Fibroblast of gingiva (primary cell): ENCODE data around the gene OR6K3.

Experiments
- DNase-seq: peaks from one replicate; pipeline ENCODE4 v3.0.0-alpha.2; 2011; ENCODE audit warnings: low read depth

Gene OR6K3

DNA sequence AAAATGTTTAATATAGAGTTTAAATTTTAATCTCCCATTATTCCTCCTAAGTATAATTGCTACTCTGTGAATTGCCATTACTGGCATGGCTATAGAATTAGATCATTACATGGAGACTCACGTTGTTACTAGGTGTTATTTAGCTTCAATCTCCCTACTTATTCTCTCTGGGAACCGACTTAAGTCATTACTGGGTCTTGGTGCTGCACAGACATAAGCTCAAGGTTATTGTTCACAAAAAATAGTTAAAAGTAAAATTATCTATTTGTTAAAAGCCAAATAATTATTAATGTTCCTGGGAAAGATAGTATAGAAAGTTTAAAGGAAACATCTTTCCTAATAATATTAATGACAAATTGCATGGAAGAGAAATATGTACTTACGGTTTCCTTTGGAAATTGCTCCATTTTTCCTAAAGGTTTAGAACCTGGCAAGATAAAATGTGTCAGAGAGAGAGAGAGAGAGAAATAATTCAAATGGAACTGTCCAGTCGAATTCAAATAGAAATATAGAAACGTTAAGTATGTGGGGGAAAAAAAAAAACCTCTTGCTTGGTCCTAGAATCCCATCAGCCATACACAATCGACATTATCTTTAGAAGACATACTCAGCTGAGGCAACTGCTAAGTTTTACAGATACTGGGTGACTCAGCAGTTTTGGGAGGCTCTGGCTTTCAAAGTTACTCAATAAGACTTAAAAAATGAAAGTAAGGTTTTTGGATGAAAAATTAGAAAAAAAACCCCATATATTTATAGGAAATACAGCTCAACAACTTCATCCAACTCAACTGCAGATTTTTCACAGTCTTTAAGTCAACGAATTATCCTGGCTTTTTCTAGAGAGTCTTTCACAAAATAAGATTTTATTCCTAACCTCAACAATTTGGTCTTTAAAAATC is 34.2 kb downstream of the OR6K3 start, which contains the start of gene SPTA1:
SPTA1 (minus strand) TSS at position 605 of the 899 bp plus-strand sequence; CDS start at position 407, 198 bp downstream.
- no peak for DNase-seq

- no peak for DNase-seq
Observed at GRCh38 chr1:158685085-158685484, 35.4 kb downstream of the OR6K3 start.

GRCh38 chr1:158681606-158682005 is 38.9 kb downstream of the OR6K3 start:
- no peak for DNase-seq

GRCh38 chr1:158679289-158679688 is 41.2 kb downstream of the OR6K3 start:
- no peak for DNase-seq

GRCh38 chr1:158675563-158676323 is 44.8 kb downstream of the OR6K3 start:
- DNase-seq, result no peak

DNA sequence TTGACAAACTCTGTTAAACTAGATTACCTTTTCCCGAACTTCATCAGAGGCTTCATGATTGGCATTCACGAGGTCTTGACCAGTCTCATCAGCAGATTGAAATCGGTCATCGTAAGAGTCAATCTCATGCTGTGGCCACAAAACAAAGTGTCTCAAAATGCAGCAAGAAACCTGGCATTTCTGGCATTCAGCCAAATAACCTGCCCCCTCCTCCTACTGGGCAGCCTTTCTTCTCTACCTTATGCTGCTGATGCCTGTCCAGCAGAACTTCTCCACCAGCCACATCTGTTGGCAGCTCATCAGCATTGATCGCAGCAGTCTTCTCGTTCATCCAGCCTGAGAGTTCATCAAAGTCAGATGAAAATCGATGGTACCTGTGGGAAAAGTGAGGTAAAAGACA is 46.2 kb downstream of the OR6K3 start:
- DNase-seq, result no peak
